GM03348 (cell line): ENCODE measurements around the gene GPR141.

ENCODE experiments used
- DNase-seq: peaks from one replicate; pipeline ENCODE4 v3.0.0; 2012; ENCODE audit warnings: low spot score

The GPR141 gene, protein sequence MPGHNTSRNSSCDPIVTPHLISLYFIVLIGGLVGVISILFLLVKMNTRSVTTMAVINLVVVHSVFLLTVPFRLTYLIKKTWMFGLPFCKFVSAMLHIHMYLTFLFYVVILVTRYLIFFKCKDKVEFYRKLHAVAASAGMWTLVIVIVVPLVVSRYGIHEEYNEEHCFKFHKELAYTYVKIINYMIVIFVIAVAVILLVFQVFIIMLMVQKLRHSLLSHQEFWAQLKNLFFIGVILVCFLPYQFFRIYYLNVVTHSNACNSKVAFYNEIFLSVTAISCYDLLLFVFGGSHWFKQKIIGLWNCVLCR

DNA sequence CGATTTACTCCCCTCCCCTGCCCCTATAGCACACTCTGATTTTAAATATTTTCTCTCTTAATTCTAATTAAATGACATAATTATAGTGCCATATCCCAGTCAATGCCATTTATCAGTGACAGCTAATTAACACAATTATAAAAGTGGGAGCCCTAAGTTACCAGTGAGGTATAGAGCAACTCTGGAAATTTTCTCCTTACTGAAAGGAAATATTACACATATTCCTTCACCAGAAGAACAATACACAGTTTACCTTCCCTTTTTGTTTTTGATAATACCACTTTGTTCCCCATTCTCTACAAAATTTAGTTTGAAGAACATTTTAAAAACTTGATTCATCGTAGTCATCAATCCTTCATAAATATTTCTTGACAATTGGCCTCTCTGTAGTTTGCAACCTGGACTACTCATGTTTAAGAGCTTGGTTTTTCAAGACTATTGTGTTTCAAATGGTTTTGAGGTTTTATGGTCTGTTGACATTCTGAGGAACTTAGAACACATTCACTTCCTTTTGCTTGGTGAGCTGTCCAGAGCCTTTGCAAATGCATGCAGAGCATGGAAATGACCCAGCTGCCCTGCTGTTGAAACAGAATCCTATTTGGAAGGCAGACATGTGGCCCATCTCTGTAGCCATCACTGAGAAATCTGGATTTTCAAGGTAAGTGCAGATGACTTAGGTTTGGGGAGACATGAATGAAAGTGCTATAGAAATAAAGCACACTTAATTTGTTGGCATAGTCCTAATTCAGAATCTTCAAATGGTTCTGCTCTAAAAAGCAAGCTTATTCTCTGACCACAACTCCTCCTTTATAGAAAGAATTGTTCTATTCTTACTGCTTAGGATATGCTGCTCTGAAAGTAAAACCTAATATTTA, at the start of gene GPR141:
Gene GPR141, plus strand, starts transcription at position 521 of the 875 bp plus-strand sequence. CDS start 56,628 bp downstream, outside the sequence.
- DNase-seq = no peak

DNA sequence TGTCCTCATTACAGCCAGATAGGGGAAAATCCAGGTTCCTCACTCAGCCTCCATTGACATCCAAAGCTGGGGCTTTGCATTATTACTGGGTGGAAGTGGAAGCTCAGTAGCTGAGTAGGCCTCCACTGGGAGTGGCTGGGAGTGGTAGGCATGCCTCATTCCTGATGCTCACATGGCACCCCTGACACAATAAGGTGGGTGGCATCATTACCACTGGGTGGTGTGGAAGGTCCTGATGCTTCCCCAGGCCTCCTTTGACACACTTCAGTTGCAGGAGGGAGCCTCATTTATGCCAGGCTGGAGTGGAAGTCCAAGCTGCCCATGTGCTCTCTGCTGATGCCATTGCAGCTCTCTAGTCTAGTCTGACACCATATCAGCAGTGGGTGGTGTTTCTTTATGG, 48.2 kb upstream of the GPR141 start:
- no peak for DNase-seq

DNA sequence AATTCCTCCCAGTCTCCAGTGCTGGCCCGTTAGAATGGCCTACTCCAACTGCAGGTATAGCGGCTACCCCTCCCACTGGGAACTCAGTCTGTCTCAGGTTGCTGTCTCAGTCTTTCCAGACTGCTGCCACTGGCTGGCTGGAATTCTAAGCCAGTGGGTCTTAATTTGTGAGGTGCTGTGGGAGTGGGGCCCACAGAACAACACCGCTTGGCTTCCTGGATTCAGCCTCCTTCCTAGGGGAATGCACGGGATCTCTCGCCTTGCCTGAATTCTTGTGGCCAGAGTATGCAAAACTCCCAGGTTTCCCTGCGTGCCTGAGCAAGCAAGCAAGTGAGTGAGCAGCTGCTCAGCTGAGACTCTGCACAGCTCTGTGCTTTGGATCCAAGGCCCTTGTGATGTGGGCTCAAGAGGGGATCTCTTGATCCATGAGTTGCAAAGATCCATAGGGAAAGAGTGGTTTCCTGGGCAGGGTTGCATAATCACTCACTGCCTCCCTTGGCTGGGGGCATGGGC, 41.5 kb upstream of the GPR141 start:
- DNase-seq = no peak

DNA sequence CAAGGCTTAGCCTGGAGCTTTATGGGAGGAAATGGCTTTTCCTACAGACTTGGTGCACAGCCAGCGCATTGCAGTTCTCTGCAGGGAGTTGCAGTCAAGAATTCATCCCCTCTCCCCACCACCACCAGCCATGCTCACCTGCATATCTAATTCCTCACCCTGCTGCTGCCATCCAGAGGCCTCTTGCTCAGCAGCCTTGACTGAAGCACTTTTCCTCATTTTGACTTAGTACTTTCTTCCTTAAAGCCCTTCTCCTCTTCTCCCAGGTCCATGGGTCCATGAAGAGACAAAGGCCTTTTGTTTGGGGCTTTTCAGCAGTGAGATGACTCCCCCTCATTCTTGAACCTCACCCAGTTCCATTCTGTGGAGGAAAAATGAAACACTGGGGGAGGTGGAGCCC, 39.7 kb upstream of the GPR141 start:
- no peak for DNase-seq

DNA sequence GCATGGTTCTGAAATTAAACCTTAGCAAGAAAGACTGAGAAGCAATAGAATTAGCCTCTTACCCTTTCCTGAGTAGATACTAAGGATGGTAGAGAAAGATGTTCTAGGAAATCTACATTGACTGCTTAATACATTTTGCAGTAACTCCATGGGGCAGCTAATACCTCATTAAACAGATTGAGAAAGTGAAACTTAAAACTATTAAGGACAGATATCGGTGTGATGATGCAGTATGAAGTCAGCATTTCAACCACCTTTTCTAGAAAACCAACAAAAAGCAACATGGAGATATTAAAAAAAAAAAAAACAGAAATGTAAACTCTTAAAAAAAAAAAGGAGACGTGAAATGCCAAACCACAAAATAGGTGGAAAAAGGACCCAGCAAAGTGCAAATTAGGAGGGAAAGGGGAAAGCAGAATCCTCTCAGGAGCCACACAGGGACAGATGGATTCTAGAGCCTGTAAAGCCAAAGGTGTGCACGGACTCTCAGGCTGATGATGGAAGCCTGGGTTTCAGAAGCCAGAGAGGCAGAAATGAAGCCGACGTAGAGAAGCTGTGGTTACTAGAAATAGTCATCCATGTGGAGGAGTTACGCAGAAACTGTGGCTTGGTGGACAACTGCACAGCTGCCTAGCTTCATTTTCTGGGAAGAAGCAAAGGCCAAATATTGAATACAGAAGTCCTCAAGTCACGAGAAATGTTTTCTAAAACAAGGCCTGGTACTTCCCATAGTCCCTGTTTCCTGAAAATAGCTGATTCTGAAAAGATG, 38.1 kb upstream of the GPR141 start:
- no peak for DNase-seq

DNA sequence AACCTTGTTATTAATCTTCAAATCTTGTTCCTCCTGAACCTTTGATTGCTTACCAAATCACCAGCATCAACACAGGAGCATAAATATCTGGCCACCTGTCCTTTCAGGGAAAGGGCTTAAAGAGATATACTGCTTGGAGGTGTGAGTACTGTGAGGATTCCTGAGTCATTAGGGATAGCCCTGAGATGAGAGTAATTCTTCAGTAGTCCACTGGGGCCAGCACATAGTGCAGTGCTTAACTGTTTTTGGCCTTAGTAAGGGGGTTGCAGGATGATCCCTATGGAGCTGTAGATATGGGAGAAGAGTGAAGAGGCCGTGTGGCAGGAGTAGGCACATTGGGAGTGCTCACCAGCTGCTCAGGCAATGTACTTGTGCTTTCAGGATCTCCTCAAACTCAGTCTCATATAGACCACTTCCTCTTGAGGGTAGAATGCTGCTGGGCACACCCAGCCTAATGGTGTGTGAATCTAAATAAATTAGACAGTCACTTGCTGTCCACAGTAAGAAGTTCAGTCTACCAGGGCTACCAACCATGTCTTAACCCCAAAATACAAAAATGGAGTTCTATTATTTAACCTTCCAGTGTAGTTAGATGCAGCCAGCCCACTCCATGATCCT, 26.5 kb upstream of the GPR141 start:
- DNase-seq = no peak

DNA sequence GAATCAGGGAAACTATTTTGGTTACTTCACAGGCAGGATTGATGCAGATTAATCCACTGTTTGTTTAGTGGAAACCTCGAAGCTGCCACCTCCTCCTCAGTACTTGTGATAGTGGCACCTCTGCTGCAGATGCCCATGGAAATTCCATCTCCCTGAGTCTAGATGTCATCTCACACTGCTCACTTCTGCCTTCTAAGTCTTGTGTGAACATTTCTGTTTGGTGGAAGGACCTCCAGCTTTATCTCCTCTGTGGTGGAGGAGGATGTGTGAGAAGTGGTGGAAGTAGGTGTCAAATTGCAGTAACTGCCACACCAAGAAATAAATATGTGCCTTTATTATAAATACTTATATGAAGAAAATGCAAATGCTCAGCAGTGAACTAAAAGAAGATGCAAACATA, 25.8 kb upstream of the GPR141 start:
- DNase-seq = no peak

DNA sequence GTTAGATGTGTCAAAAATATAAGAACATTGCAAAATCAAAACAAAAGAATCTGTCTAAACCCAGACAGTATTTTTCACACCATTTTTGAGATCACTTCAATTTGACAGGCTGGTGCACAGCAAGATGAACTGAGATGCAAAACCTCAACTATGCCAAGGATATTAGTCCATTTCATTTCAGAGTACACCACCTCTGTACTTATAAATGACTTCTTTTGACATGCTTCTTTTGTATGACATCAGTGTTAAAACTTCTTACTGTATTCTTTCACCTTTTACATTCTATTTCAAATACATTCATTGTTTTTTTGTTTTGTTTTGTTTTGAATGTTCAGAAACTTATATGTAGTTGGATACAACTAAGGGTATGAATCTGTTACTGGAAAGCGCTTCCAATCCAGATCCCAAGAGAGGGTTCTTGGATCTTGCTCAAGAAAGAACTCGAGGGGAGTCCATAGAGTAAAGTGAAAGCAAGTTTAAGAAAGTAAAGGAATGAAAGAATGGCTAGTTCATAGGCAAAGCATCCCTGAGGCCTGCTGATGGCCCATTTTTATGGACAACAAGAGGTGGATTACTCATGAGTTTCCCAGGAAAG, 23.5 kb upstream of the GPR141 start:
- DNase-seq = no peak

DNA sequence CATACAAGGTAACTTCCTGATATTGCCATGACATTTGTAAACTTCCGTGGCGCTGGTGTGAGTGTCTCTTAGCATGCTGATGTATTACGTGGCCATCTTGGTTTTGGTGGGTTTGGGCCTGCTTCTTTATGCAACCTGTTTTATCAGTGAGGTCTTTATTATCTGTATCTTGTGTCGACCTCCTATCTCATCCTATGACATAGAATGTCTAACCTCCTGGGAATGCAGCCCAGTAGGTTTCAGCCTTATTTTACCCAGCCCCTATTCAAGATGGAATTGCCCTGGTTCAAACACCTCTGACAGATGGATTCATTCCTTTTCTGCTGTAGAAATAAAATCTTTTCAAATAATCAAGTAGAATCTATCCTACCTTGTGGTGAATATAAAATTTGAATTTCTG, 23.0 kb upstream of the GPR141 start:
- DNase-seq = no peak

DNA sequence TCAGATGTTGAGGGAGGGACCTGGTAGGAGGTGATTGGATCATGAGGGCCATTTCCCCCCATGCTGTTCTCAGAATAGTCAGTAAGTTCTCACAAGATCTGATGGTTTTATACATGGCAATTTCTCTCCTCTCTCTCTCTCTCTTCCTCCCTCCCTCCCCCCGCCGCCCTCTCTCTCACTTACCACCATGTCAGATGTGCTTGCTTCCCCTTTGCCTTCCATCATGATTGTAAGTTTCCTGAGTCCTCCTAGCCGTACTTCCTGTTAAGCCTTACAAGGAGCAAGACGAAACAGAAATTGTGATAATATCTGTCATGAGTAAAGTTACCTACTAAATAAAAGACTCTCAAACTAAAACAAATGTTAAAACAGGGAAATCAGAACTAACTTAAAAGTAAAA, 19.9 kb upstream of the GPR141 start:
- DNase-seq = no peak

DNA sequence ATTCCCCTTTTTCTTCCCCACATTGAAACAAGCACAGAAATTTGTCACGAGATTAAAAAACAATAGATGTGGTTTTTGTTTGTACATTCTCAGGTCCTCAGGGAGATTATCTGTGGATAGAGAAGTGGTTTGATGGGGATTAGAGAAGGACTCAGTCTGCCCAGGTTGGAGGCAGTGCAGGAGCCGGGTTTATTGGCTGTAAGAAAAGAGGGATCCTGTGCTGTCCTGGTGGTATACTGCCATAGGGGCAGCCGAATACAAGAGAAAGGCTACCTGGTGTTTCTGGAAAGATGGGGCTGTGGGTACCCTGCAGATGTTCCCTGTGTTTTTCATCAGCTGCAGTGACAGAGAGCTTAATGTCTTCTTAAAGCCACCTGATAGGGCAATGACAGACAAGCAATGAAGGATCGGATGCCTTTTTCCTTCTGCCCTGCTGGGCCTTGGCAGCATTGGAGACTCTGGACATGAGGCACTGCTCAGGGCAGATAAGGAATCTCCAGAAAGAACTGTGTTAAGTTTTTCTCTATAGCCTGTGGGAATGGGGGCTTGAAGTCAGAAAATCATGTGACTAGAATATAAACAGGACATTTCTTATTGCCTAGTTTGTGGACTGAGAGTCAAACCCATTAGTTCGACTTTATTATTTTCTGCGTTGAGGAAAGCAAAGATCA, 18.1 kb upstream of the GPR141 start:
- no peak for DNase-seq

DNA sequence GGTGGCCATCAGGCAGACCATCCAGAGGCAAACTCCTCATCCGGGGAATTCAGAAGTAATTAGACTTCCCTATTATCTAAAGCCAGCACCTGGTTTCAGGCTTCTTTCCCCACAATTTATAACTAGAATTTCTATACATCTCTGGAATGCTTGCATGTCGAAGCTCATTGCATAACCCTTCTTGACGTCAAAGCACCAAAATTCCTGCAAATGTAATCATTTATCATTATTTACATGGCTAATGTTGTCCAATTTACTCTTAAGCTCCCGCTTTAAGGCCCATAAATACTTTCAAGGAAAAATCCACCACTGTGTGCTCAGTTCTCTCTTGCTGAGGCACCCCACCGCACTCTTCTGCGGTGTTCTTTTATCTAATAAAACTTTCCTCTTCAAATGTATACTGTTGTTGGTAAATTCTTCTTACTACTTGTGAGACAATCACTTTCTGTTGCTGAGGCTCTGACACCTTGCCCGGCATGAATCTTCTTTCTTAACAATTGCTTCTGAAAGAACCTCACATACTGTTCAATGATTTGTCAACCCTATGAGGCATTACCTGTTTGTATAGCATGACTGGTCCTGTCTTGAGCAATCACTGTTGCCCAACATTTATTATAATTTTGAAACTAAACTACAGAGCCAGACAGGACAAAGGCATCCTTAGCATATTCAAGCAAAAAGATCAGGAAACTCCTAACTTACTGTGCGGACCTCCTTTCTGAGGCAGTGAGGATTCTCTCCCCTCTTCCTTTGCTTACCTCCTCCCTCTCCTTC, 17.4 kb upstream of the GPR141 start:
- DNase-seq = no peak

DNA sequence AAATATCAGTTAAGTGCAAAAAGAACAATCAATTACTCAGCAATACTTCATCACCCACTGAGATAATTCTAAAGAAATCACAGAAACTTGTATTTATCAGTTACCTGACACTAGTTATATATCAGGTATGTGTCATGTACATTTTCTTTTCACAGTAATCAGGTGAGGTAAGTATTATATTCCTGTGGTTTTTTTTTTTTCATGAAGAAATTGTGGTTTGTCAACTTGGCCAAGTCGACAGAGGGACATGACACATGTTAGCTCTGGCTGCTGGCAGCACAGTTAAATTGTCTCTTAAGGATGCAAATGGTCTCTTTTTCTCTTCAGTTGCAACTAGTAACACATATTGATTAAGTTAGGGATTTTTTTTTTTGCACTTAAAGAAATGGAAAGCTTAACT, 13.7 kb upstream of the GPR141 start:
- DNase-seq = no peak

DNA sequence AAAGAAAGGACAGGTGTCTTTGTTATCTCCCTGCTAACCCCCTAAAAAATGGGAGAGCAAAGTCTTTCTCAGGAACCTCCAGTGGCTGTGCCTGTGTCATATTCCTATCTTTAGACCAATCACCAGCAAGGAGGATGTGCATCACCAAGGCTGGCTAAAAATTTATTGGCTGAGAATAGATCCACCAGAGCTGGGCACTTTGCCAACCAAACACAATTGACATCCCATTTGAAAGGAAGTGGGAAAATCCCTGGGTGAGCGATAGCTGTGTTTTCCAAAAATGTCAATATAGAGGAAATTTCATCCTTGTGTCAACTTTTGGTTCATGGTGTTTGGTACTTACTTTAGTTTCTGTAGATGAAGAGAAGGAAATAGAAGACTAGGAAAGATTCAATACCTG, 13.1 kb upstream of the GPR141 start:
- DNase-seq = no peak

DNA sequence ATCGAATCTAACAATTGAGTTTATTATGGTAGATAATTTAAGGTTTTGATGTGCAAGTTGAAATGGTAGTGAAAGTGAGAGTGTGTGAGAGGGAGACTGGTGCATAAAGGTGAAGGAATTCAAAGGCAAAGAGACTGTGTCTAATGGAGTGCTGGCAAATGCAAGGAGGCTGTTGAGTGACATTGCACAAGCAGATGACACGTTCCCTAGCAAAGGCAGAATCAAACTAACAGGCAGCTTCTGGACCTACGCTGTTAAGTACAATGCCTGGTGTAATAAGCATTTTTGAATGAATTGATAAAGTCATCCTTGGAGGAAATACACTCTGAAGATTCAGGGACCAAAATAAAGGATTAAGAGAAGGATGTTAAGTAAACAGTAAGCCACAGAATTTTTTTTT, 11.7 kb upstream of the GPR141 start:
- no peak for DNase-seq

DNA sequence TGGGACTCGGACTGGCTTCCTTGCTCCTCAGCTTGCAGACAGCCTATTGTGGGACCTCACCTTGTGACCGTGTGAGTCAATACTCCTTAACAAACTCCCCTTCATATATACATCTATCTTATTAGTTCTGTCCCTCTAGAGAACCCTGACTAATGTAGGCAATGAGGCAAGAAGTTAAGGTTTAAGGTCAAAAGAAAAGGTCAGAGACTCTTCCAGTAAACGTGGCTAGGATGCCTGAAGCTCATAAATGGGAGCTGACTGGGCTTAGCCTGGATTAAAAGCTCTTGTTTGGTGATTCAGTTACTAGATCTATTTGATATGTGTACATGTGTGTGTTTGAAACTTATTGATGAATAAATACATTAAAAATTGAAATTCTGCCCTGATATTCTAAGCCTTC, 10.6 kb upstream of the GPR141 start:
- DNase-seq = no peak

DNA sequence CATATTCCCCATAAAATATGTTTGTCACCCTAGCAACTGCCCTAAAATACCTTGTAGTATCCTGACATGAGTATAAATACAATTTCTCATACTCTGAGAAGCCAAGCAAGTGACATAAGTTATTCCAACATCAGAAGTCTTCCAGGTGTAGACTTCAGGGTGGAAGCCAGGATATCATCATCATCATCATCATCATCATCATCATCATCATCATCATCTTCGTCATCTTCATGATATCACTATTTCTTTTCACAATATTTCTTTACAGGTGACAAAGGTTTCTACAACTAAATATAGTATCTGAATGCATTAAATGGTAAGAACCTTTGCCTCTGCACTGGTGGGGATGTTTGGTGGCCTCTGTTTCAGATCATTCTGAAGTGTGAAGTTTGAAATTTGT, 10.0 kb upstream of the GPR141 start:
- no peak for DNase-seq

DNA sequence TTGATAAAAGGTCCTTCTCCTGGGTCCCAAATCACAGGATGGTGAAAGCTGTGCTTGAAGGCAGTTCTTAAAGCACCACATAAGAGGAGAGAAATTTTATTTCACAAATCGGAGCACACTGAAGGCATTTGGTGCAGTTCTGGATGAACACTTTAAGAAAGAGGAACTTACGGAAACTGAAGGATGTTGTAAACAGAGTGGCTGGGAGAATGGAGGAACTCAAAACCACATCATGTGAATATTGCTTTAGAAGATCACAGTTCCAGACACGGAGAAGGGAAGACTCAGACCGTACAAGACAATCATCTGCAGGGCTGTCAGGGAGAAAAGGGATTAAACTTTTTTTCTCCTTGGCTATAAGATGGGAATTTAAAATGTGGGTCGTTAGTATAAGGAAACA, 9.0 kb upstream of the GPR141 start:
- DNase-seq = no peak

DNA sequence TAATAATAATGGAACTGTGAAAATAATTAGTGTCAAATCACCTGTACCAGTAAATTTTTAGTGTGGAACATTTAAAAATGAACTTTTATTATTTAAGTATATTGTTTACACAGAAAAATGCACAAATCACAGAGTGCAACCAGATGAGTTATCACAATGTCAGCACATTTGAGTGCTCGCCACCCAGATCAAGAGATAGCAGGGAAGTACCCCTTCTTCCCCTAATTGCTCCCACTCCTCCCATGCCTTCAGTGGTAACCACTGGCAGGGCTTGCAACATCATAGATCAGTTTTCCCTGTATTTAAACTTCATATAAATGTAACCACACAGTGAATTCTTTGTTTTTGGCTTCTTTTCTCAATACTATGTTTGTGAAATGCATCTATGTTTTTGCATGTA, 7.8 kb upstream of the GPR141 start:
- no peak for DNase-seq

DNA sequence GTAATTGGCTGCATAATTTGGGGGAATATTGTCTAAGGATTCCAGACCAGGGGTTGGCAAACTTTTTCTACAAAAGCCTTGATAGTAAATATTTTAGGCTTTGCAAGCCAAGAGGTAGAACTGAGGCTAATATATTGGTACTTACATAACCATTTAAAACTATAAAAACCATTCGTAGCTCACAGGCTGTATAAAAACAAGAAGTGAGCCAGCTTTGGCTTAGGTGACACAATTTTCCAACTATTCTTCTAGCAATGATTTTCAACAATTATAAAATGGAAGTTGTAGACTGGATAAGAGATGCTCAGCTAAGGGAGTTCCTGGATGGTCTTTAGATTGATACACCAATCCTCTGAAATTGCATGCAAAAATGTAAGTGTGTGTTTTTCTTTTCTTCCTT, 1.4 kb downstream of the GPR141 start:
- no peak for DNase-seq
